Activated CD4-positive, CD25-positive, alpha-beta regulatory T cell treated with anti-CD3 and anti-CD28 coated beads, Interleukin-2, amount 50 U/mL, for 16 hours (primary cell): Measurements from ENCODE around the gene USP54.

Experiments used
- DNase-seq: peaks from one replicate; pipeline ENCODE4 v3.0.0-alpha.2; 2020; ENCODE audit warnings: low read depth, low spot score

The USP54 gene

DNA sequence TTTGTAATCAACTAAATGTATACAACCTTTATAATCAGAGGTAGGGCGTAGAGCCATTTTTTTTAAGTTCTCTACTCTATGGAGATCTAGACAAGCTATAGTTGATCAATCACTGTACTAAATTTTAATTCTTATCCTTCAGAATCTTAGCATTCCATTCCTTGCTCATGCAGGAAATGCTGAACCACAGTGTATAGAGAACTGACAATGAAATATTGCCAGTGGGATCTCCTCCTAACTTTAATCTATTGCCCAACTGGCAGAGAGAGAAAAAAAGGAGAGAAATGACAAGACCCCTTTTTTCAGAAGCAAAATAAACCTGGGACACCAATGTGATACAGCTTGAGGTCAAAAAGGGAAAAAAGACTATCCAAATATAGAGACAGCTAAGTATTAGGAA, 68.9 kb downstream of the USP54 start:
- no peak for DNase-seq

DNA sequence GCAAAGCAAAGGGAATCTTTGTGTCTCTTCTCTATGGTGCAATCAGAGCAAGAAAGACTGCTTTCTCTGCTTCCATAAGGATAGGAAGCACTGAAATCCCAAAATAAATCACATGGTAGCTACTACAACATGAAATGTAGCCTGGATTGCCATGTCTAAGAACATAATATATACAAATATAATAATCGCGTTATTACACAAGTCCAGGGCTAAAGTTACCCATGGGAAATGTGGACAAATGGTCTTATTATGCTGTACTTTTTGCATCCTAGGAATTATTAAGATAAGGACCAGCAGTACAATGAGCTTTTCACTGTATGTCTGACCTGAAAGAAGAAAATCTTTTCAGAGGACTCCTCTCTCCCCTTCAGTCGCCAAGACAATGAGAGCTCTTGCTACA, 71.8 kb downstream of the USP54 start:
- DNase-seq: no peak

DNA sequence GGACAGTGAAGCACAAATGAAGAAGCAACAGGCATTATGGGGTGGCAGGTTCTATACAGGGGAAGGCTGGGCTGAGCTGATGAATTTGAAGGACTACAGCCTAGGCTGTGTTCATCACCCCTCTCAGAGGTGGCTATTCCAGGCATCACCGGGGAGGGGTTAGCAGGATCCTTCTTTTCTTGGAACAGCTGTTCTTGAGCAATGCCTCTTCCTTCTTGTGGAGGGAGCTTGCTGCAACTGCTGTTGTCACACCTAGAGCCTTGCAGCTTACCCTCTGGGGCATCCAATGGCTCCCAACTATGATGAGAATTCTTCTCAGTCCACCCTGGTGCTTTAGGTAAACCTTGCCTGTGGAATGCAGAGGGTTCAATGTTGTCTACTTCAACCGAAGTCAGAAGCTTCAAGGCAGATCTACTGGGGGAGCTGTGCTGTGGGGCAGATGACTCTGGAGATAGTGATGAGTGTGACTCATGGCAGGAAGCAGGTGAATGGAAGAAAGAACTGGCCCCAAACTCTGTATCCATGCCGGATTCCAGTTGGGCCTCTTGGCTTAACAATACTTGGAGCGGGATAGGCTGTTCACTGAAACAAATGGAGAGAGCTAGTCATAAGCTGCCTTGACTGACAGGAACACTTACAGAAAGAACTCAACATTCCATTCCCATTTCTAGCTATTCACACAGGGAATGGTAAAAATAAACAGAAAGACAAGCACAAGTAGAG, 73.8 kb downstream of the USP54 start:
- no peak for DNase-seq

DNA sequence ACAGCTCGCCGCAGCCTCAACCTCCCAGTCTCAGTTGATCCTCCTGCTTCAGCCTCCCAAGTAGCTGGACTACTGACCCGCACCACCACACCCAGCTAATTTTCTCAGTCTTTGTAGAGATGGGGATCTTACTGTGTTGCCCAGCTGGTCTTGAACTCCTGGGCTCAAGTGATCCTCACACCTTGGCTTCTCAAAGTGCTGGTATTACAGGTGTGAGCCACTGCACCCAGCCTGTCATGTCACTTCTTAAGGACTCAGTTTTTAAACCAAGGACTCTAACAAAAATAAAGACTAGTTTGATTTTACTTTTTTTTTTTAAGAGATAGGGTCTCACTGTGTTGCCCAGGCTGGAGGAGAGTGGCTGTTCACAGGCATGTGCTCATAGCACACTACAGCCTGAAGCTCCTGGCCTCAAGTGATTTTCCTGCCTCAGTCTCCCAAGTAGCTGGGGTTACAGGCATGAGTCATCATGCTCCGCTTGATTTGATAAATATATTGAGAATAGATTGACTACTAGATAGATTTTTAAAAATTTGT, 78.9 kb downstream of the USP54 start:
- no peak for DNase-seq

DNA sequence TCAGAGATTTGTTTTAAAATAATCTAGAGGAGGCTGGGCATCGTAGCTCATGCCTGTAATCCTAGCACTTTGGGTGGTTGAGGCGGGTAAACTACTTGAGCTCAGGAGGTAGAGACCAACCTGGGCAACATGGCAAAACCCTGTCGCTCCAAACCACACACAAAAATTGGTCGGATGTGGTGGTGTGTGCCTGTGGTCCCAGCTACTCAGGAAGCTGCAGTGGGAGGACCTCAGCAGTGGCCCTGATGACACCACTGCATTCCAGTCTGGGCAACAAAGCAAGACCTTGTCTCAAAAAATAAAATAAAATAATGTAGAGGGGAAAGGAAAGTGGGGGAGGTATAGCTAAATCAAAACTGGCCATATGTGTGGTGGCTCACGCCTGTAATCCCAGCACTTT, 81.4 kb downstream of the USP54 start:
- no peak for DNase-seq

DNA sequence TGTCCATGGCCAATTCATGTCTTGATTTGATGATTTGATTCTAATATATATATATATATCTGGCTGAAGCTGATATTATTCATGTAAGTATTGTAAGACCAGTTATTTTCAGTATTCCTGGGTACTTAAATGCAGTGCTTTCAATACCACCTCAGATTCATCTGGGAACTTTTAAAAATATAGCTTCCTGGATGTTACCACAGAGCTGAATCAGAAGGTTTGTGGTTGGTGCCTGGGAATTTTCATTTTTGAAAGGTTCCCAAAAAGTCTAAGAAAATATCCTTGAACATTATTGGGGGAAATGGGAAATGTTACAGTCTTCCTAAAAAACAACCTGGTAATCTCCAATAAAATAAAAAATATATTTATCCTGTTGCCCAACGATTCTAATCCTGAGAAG, 84.7 kb downstream of the USP54 start:
- no peak for DNase-seq

DNA sequence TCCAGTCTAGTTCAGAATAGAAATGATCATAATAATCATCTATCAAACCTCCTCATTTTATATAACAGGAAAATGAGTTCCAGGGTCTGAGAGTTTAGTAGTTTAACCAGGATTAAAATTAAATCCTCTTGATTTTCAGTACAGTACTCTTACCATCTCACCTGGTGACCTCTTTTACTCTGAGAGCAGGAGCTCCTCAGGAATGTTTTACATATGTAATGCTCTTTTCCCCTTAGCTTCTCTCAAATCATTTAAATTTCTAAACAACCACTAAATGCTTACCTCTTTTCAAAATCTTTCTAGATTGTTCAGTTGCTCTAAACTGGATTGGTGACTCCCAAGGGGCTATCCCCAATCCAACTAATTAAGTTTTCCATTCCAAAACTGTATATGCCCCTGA, 85.1 kb downstream of the USP54 start:
- DNase-seq: no peak

DNA sequence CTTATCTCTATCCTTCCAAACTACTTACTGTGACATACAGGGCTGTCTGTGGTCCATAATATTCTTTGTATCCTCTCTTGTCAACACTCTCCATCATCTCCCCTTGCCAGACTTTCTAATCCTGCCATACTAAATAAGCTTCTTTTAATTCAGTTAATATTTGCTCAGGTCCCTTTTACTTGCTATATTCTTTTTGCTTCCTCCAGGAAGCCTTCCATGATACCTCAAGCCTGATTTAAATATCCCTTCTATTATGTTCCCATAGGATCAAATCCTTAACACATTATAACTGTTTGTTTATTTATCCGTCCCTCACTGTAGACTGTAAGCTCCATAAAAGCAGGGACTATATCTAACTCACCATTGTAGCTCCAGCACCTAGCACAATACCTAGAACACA, 88.1 kb downstream of the USP54 start:
- DNase-seq: no peak

DNA sequence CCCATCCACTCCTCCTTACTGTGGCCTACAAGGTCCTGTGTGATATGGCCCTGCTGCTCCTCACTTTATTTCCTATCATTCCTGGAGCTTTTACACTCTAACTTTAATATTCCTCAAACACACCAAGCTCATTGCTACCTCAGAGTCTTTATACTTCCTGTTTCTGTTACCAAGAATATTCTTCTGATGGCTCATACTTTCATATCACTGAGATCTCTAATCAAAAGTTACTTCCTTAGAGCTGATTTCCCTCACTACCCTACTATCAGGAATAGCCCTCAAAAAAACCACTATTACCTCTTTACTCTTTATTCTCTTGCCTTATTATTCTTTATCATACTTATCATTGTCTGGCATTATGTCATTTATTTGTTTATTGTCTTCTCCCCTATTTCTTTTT, 89.5 kb downstream of the USP54 start:
- no peak for DNase-seq

DNA sequence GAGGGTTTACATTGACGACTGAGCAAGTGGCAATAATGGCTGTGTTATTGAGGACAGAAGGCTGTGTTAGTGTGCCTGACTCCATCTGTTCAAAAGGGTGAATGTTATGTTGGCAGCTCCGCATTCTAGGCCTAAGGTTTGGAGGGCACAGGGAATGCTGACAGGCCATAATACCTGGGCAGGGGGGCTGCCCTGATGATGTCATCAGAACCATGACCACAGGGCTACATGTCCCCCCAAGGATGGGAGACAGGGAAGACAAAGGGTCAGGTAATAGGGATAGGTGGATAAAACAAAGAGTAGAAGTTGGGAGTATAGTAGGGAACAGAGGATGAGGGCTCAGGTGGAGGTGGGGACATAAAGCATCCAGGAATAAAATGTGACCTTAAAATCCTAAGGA, 93.5 kb downstream of the USP54 start:
- DNase-seq: no peak

DNA sequence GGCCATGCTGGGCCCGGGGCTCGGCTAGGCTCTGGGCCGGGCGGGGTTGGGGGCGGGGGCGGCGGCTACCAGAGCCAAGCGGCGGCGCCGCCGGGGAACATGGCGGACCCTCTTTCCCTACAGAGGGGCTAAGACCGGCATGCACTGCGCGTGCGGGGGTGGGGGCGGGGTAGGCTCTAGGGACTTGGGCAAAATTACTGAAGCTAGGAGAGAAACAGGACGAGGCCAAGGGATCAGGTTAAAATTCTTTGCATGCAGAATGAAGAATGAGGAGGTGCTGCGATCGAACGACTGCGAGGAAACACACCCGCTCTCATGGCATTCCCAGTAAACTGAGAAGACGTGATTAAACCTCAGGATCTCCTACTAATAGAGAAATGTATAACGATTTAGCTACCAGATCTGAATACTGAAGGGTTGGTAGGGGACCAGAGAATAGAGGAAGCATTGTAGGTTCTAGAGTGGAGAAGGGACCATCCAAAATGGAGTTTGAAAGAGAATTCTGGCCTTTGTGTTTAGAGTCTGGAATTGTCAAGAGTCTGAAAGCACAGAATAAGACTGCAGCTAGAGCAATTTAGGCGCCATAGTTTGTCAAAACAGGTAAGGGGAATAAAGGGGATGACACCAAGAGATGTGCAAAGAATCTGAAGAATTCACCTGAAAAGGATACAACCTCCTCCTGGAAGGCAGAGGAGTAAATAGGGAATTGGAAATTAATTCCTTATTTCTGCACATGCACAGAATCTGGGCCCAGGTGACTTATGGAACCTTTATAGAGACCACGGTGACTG, 95.1 kb downstream of the USP54 start, which contains the start of gene PPP3CB:
Gene PPP3CB (minus strand): TSS at position 141 of the 791 bp plus-strand sequence. CDS start 135 bp downstream, at position 6.
- DNase-seq: peak; percentile 83

DNA sequence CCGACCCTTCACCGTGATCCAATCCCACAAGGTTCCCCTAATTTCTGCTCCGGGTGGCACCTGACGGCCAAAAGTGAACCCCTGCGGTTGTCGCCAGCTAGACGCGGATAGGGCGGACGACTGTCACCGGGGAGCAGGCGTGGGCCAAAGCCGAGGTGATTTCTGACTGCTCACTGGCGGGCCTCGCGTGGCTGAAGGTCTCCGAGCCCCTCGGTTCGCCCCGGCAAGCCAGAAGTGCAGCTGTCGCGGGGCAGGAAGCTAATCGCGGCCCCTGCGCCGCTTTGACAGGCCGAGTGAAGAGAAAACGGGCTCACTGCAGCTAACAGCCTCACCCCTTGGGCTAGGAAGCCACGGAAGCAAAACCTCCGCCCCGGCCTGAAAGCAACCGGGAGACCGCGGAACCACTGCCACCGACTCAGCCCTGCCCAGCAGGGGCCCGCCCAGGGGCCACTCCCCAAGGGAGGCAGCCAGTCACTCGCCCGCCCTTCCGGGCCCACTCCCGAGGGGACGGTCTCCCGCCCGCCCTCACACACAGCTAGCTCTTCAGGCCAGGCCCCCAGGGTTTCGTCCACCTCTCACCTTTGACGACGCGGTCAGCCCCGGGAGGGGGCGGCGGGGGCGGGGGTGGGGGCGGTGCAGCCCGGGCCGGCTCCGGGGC, 95.8 kb downstream of the USP54 start:
- peak; percentile 74 for DNase-seq

DNA sequence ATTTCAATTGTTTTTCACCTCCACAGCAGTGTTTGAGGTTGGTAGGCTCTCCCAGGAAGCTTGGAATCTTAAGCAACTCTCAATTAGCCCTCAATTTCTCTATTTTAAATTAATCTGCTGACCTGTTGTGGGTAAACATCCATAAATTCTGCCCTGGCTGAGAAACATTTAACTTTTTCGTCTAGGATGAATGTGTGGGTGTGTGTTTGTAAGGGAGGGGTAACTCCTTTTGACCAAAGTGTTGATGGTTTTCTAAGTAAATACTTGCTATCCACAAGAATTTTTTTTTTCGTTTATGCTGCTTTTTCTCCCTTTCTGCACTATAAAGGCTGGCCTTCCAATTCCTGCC, 96.3 kb downstream of the USP54 start:
- no peak for DNase-seq

DNA sequence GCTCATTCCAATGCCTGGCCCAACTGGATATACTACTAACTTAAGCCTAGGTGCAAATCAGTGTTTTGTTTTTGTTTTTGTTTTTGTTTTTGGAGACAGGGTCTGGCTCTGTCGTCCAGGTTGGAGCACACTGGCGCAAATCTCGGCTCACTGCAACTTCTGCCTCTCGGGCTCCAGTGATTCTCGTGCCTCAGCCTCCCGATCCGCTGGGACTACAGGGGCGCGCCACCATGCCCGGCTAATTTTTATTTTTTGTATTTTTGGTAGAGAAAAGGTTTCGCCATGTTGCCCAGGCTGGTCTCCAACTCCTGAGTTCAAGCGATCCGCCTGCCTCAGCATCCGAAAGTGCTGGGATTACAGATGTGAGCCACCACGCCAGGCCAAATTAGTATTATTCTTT, 96.9 kb downstream of the USP54 start:
- no peak for DNase-seq

DNA sequence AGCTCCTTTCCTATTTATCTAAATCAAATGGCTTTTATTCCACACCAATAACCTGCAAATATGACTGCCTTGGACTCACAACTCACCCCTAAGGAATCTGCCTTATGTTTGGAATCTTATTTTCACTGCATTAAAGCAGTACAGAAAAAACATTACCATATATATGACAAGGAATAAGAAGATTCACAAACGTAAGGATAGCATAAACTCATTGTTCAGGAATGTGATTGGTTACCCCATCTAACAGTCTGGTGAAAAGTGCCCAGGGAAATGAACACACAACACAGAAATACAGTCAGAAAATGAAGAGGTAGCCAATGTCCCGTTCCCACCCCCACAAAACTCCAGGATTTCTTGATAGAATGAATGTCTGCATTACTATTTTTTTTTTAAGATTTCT, 97.4 kb downstream of the USP54 start:
- no peak for DNase-seq

DNA sequence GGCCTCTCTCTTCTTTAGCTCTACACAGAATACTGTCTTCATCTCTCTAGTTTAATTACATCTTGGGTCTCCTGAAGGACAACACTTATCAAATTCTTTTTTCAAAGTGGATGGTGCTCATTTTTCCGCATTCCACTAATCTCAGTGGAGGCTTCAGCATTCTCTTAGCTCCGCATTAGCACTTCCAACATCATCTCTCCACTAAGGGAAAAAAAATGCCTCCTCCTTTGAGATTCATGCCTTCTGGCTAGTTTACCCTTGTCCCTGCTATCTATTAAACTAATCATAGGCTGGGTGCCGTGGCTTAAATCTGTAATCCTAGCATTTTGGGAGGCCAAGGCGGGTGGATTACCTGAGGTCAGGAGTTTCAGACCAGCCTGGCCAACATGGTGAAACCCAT, 104.5 kb downstream of the USP54 start:
- DNase-seq: no peak

DNA sequence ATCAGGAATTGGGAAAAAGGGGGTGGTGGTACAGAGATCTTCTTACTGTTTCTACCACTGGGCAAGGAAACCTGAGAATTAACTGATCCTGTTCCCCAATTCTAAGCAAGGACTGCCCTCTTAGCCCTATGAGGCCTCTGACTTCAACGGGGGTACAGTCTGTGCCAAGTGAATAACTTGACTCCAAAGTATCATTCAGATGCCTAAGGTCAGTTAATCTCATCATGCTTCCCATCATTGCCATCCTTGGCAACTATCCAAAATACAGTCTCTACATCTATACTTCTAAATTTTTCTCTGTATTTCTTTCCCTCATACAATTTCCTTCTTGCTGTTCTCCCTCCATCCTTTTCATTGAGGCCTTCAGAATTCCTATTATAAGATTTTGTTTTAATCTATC, 105.8 kb downstream of the USP54 start:
- DNase-seq: no peak

DNA sequence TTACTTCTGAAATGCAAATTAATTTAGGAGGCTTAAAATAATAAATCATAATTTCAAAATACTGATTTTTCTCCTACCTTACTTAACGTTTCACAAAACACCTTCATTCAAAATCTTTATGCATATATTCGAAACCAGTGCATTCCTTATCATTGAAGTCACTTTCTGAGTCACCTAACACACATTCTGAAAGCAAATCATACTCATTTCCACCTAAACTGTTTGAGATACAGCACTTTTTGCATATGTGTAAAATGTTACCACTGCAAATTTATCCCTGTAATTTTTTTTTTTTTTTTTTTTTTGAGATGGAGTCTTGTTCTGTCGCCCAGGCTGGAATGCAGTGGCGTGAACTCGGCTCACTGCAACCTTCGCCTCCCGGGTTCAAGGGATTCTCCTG, 111.0 kb downstream of the USP54 start:
- DNase-seq: no peak

DNA sequence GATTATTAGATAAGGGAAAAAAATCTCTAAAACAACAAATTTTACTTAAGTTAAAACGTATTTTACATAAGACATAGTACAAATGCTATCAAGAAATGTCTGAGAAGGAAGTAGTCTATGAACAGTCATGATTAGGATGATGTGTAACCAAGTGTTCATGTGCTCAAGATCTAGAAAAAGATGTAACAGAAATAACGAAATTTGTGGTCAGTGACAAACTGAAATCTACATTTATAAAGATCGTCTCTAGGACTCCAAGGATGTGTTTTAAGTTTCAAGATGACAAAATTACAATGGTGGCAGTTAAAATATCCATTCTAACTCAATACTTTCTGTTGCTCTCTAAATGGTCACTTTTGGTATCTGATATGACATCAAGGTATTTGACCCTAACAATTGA, 112.5 kb downstream of the USP54 start:
- no peak for DNase-seq

DNA sequence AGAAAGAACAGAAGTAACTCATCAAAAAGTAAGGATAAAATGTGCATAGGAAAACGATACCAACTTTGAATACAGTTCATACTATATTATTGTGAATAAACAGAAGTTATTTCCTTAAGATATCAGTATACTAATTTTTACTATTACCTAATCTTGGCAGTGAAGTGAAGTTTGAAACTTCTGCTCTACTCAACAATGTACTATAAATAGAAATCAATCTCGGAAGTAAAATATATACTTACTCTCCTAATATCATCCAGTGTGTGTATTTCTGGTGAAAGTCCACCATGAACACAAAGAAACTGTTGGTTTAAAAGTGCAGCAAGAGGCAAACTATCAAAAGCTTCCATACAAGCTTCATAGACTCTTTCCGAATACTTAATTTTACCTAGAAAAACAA, 119.9 kb downstream of the USP54 start:
- no peak for DNase-seq

DNA sequence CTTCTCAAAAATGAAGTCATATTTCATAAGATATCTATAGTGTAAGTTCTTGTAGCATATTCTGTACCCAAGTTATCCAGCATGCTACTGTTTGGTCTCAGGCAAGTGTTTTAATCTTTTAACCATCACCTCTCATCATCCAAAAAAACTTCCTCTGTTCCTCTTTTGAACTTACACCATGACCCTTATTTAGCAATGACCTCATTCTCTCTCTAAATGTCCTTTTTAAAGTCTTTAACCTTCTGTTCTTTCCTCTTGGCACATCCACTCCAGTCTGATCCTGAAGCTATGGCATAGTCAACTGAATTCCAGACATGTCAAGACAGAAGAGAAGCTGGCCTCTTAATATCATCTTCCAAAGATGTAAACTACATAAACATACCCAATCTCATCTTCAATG, 121.6 kb downstream of the USP54 start:
- DNase-seq: no peak

DNA sequence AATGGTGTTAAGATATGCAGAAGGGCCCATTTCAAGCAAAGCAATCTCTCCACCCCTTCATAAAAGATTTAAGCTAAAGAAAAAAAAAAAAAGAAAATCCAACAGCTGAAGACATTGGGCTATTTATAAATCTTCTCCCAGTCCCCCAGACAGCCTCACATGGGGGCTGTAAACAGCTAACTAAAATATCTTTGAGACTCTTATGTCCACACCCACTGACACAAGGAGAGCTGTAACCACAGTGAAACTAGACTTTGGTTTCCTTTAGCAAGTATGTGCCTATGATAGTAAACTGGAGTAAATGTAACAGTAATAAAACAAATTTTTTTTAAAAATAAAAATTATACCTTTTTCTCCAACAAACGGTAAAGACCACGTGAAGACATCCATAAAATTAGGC, 123.9 kb downstream of the USP54 start:
- no peak for DNase-seq
